CD4-positive, alpha-beta memory T cell (primary cell): ENCODE results near the gene ITGB1BP1. TPM values are rescaled to one million over a fixed set of nuclear protein-coding genes. Genes with fewer than 3 reads are reported as not detected.

ENCODE experiments used
- CTCF ChIA-PET: fragments of 350-600 bp; sonication (Branson Sonifier 250); formaldehyde crosslinking; loops from one replicate; lab custom pipeline; 2021; ENCODE audit warnings: inconsistent platforms; ENCODE audit not compliant: partially characterized antibody; lab: Charles Lee
- POLR2A ChIA-PET: fragments of 350-600 bp; sonication (Branson Sonifier 250); formaldehyde crosslinking; loops from one replicate; lab custom pipeline; 2021; ENCODE audit not compliant: partially characterized antibody; lab: Charles Lee
- DNase-seq, 5 donors: peaks; one replicate each; pipeline versions ENCODE4 v3.0.0 to v3.0.0-alpha.2; 2020 to 2022; ENCODE audit warnings: mixed read lengths in 1 of 5
- H3K27ac ChIP-seq: one replicate; pipeline ENCODE4 v1.7.0; 2013; ENCODE audit warnings: low read depth, low read length
- H3K27me3 ChIP-seq: 2 replicates; pipeline ENCODE4 v1.7.0; 2013; ENCODE audit warnings: mild to moderate bottlenecking, low read length, moderate library complexity; ENCODE audit not compliant: insufficient read depth
- H3K36me3 ChIP-seq: 2 replicates; pipeline ENCODE4 v1.7.0; 2013; ENCODE audit warnings: mild to moderate bottlenecking, low read length, moderate library complexity; ENCODE audit not compliant: insufficient read depth
- H3K4me1 ChIP-seq: 2 replicates; pipeline ENCODE4 v1.7.0; 2013; ENCODE audit warnings: mild to moderate bottlenecking, low read length, moderate library complexity; ENCODE audit not compliant: insufficient read depth
- H3K4me3 ChIP-seq, 2 donors: one replicate each; pipeline ENCODE4 v1.7.0; 2013; ENCODE audit warnings: low read length in 2 of 2, mild to moderate bottlenecking in 1 of 2
- H3K9me3 ChIP-seq, 2 donors: one replicate each; pipeline ENCODE4 v1.7.0; 2013; ENCODE audit warnings: low read length in 2 of 2, control low read depth in 1 of 2; ENCODE audit not compliant: control insufficient read depth in 1 of 2
- H3K27ac Mint-ChIP-seq, 7 donors: one replicate each; pipeline ENCODE4 v1.8.0; 2020 to 2021; ENCODE audit warnings: mixed read lengths in 7 of 7, mild to moderate bottlenecking in 6 of 7, inconsistent platforms in 3 of 7, moderate library complexity in 3 of 7
- H3K27me3 Mint-ChIP-seq, 2 donors: one replicate each; pipeline ENCODE4 v1.8.0; 2020 to 2021; ENCODE audit warnings: mixed read lengths in 2 of 2
- H3K36me3 Mint-ChIP-seq, 2 donors: one replicate each; pipeline ENCODE4 v1.8.0; 2020 to 2021; ENCODE audit warnings: mixed read lengths in 2 of 2, inconsistent platforms in 1 of 2, mild to moderate bottlenecking in 1 of 2
- H3K4me1 Mint-ChIP-seq, 4 donors: one replicate each; pipeline ENCODE4 v1.8.0; 2020 to 2021; ENCODE audit warnings: mixed read lengths in 4 of 4, mild to moderate bottlenecking in 1 of 4
- H3K4me3 Mint-ChIP-seq, 8 donors: one replicate each; pipeline ENCODE4 v1.8.0; 2020 to 2021; ENCODE audit warnings: mixed read lengths in 8 of 8, mild to moderate bottlenecking in 7 of 8, moderate library complexity in 6 of 8, inconsistent platforms in 3 of 8
- H3K9me3 Mint-ChIP-seq, 8 donors: one replicate each; pipeline ENCODE4 v1.8.0; 2020 to 2021; ENCODE audit warnings: mixed read lengths in 8 of 8, mild to moderate bottlenecking in 5 of 8, inconsistent platforms in 3 of 8, moderate library complexity in 1 of 8
- intact Hi-C: fragments of 100-400 bp; cut with micrococcal nuclease; formaldehyde crosslinking; loops from one replicate; pipeline ENCODE4 v1.15.1; 2023
- polyA plus RNA-seq, 2 donors: library from polyadenylated mRNA; unstranded; fragments of 300-500 nt; fragmentation: Illumina TruSeq; gene quantifications; one replicate each; pipeline ENCODE4 v1.2.3, GENCODE V29; 2021
- total RNA-seq, 2 experiments: library from RNA; stranded (reverse); gene quantifications; one replicate each; pipeline ENCODE4 v1.2.3, GENCODE V29; 2021

The ITGB1BP1 gene
- total and polyA plus RNA-seq, 4 experiments from 2014 or later = 55.1 to 161 (median 90.0) TPM

DNA sequence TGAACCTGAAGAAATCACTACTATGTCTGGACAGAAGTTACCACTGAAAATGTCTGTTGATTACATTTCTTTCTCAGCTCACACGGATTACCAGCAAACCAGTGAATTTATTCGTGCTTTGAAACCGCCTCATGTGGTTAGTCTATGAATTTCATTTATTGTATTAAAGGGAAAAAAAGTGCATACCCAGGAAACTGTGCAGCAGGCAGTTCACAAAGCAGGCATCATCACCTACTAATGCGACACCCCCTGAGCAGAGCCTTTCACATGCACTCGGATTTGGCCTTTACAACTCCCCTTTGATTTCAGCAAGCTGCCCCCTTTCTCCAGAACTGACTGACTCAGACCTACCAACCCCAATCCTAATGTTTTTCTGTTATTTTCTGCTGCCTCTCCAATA lies 20.2 kb upstream of the ITGB1BP1 start:
- Histone ChIP-seq H3K27me3 (no peaks in the 10 kb centered on the region), H3K27ac (no peak overlapping the region), H3K4me1 (no peaks in the 10 kb centered on the region), H3K9me3 (no peaks in the 10 kb centered on the region), H3K36me3 (peaks cover 20% of the 10 kb centered on the region), H3K4me3 (no peak overlapping the region)
- ChIA-PET CTCF (interaction anchor here (0.5 to 1.6 kb wide), 2 partner anchors 103 to 327 kb away, joined by 3 read pairs; no protein-coding TSS in a partner anchor), POLR2A (no interaction called here)
- Mint-ChIP-seq H3K36me3 (peaks cover 50 to 61% of the 10 kb centered on the region in 2 donors), H3K4me3 (no peak overlapping the region), H3K27ac (peak overlapping the region in 3 of 7 donors; percentile 11 to 65 (median 45)), H3K4me1 (peaks cover 6 to 19% (median 11%) of the 10 kb centered on the region in 4 donors), H3K27me3 (no peaks in the 10 kb centered on the region), H3K9me3 (no peaks in the 10 kb centered on the region)
- intact Hi-C loops = no loop called here
- no peak for DNase-seq

DNA sequence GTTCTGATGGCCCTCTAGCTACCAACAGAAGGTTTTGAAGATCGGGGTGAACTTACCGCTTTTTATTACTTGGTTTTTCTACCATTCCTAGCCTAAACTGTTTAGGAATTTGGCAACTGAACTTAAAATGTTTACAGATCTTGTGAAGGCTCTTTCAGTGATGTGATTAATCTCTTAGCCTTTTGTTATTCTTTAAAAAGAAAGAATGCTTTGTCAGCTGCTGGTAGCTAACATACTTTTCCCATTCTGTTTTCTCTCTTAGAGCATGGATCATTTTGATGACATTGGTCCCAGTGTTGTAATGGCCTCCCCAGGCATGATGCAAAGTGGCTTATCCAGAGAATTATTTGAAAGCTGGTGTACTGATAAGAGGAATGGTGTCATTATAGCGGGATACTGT lies 18.2 kb upstream of the ITGB1BP1 start:
- peaks cover 6 to 19% (median 11%) of the 10 kb centered on the region in 4 donors for H3K4me1 Mint-ChIP-seq
- intact Hi-C loops = no loop called here
- H3K4me1 ChIP-seq = no peaks in the 10 kb centered on the region
- H3K27ac ChIP-seq = no peak overlapping the region
- no peak for DNase-seq
- no peaks in the 10 kb centered on the region for H3K9me3 Mint-ChIP-seq
- peaks cover 29% of the 10 kb centered on the region for H3K36me3 ChIP-seq
- H3K4me3 ChIP-seq = no peak overlapping the region
- no peaks in the 10 kb centered on the region for H3K9me3 ChIP-seq
- CTCF ChIA-PET = no interaction called here
- H3K27me3 Mint-ChIP-seq = no peaks in the 10 kb centered on the region
- no peak overlapping the region for H3K27ac Mint-ChIP-seq
- H3K27me3 ChIP-seq = no peaks in the 10 kb centered on the region
- peaks cover 58 to 63% of the 10 kb centered on the region in 2 donors for H3K36me3 Mint-ChIP-seq
- POLR2A ChIA-PET = no interaction called here
- no peak overlapping the region for H3K4me3 Mint-ChIP-seq

DNA sequence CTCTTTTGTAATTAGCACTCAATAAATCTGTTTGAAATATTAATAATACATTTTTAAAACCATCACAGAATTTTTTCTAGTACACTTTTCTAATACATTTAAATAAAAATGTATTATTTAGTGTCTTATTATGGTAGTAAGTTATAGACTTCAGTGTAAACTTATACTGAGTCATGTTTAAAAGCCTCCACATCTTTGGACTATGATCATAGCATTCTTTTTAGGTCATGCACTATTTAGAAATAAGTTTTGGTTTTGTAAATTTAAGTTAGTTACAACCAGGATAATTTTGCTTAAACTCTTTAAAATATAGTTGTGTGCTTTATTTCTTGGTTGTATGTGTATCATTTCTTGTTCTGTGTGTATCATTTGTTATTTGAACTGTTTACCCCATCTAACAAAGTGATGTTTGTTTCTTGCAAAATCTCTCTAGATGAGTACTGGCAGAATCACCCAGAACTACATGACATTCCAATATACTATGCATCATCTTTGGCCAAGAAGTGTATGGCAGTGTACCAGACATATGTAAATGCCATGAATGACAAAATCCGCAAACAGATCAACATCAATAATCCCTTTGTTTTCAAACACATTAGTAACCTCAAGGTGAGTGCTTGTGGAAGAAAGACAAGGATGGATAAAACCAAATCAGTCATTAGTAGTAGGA lies 16.9 kb upstream of the ITGB1BP1 start:
- H3K9me3 ChIP-seq = no peaks in the 10 kb centered on the region
- peaks cover 29% of the 10 kb centered on the region for H3K36me3 ChIP-seq
- H3K27me3 Mint-ChIP-seq = no peaks in the 10 kb centered on the region
- H3K4me3 Mint-ChIP-seq = no peak overlapping the region
- H3K4me3 ChIP-seq = no peak overlapping the region
- H3K9me3 Mint-ChIP-seq = no peaks in the 10 kb centered on the region
- H3K4me1 Mint-ChIP-seq = peaks cover 4 to 13% (median 6%) of the 10 kb centered on the region in 4 donors
- no peak for DNase-seq
- H3K27me3 ChIP-seq = no peaks in the 10 kb centered on the region
- H3K27ac Mint-ChIP-seq = no peak overlapping the region
- ChIA-PET POLR2A (no interaction called here), CTCF (no interaction called here)
- no peaks in the 10 kb centered on the region for H3K4me1 ChIP-seq
- intact Hi-C loops = no loop called here
- H3K36me3 Mint-ChIP-seq = peaks cover 57 to 58% of the 10 kb centered on the region in 2 donors
- H3K27ac ChIP-seq = no peak overlapping the region

DNA sequence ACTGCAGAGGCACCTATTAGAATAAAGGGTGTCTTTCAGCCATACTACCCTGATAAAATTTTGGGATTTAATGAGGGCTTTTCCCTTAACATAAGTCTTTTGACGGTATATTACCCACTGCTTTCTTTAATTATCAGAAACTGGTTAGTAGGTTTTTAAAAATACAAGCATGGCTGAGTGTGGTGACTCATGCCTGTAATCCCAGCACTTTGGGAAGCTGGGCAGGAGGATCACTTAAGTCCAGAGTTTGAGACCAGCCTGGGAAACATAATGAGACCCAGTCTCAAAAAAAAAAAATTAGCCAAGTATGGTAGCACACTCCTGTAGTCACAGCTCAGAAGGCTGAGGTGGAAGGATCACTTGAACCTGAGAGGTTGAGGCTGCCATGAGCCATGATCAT lies 16.2 kb upstream of the ITGB1BP1 start:
- H3K36me3 ChIP-seq = peaks cover 29% of the 10 kb centered on the region
- DNase-seq = no peak
- Mint-ChIP-seq H3K27ac (no peak overlapping the region), H3K4me3 (no peak overlapping the region), H3K36me3 (peaks cover 59 to 60% of the 10 kb centered on the region in 2 donors), H3K9me3 (no peaks in the 10 kb centered on the region), H3K27me3 (no peaks in the 10 kb centered on the region), H3K4me1 (peaks cover 2 to 8% (median 3%) of the 10 kb centered on the region in 4 donors)
- H3K4me3 ChIP-seq = no peak overlapping the region
- POLR2A ChIA-PET = no interaction called here
- H3K27ac ChIP-seq = no peak overlapping the region
- no peaks in the 10 kb centered on the region for H3K9me3 ChIP-seq
- intact Hi-C loops = no loop called here
- H3K4me1 ChIP-seq = no peaks in the 10 kb centered on the region
- CTCF ChIA-PET = no interaction called here
- no peaks in the 10 kb centered on the region for H3K27me3 ChIP-seq

DNA sequence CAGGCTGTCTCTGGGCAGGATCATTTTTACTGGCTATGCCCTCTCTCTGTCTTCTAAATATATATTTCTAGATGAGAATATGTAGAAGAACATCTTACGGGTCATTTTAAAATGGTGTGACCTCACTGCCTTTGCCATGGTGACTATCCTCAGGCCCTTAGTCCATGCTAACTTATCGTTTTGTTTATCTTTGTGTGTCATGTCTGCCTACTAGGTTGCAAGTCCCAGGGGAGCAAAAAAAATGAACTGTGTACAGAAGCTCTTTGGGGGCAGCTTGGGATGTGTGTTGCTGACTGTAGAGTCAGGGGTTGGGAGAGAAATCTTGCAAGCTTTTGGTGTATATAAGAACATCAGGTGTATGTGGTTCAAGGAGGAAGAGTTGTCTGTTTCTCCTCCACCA lies 11.2 kb upstream of the ITGB1BP1 start:
- no peaks in the 10 kb centered on the region for H3K9me3 Mint-ChIP-seq

DNA sequence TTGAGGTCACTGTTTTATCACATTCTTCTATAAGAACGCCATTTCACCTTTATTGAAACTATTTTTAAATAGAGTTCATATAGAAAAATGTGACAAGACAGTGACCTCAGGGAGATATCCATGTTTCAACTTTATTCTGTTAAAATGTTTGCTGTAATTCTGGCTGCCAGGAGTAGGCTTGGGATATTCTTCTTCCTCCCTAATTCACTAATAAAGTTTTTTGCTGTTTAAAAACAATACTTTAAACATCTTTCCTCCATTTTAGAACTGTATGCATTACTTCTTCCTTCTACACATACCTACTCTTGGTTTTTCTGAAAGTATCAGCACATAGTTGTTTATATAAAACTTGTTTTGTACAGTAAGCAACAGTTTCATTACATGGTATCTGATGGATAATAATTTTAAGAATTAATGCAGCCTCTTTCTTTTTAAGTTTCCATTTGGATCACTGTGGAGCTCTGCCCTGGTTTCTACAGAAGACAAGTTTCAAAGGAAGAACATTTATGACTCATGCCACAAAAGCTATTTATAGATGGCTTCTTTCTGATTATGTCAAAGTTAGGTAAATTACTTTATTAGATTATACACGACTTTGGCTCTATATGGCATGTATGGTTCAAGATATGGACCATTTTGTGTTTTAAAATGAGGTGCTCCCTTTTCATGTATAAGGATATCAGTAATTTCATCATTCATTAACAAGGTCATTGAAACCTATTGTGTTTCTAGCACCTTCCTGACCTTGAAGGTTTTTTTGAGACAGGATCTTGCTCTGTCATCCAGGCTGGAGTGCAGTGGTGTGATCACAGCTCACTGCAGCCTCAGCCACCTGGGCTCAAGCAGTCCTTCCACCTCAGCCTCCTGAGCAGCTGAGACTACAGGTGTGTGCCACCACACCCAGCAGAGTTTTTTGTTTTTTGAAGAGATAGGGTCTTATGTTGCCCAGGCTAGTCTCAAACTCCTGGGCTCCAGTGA lies 7.3 kb upstream of the ITGB1BP1 start:
- Mint-ChIP-seq H3K27ac (no peak overlapping the region), H3K36me3 (peaks cover 47 to 50% of the 10 kb centered on the region in 2 donors), H3K27me3 (no peaks in the 10 kb centered on the region), H3K9me3 (no peaks in the 10 kb centered on the region), H3K4me1 (peaks cover 0 to 3% (median 0%) of the 10 kb centered on the region in 4 donors), H3K4me3 (no peak overlapping the region)
- no peaks in the 10 kb centered on the region for H3K27me3 ChIP-seq
- ChIA-PET CTCF (no interaction called here), POLR2A (no interaction called here)
- H3K9me3 ChIP-seq = no peaks in the 10 kb centered on the region
- H3K27ac ChIP-seq = no peak overlapping the region
- peaks cover 31% of the 10 kb centered on the region for H3K36me3 ChIP-seq
- DNase-seq = no peak
- H3K4me1 ChIP-seq = no peaks in the 10 kb centered on the region
- intact Hi-C loops = no loop called here
- H3K4me3 ChIP-seq = no peak overlapping the region

More for the DNA sequence above, 11.2 kb upstream of the ITGB1BP1 start:
- Mint-ChIP-seq H3K27ac (peak overlapping the region in 1 of 7 donors; percentile 48), H3K4me3 (no peak overlapping the region), H3K4me1 (no peaks in the 10 kb centered on the region), H3K36me3 (peaks cover 66 to 72% of the 10 kb centered on the region in 2 donors), H3K27me3 (no peaks in the 10 kb centered on the region)
- no peaks in the 10 kb centered on the region for H3K4me1 ChIP-seq
- no peak for DNase-seq
- no peak overlapping the region for H3K4me3 ChIP-seq
- H3K36me3 ChIP-seq = peaks cover 42% of the 10 kb centered on the region
- POLR2A ChIA-PET = interaction anchor here (0.6 to 1.1 kb wide), 3 partner anchors 11 to 646 kb away, joined by 3 read pairs; partner anchors contain the start of gene CPSF3
- H3K27ac ChIP-seq = no peak overlapping the region
- intact Hi-C loops = no loop called here
- H3K27me3 ChIP-seq = no peaks in the 10 kb centered on the region
- H3K9me3 ChIP-seq = no peaks in the 10 kb centered on the region
- CTCF ChIA-PET = no interaction called here
